ENCODE results near the gene IFT20.
"Not testable (repeated sequence)": the region's sequence is repeated elsewhere in the genome, so short reads cannot be mapped to it uniquely, and the experiment has no call there.

The IFT20 gene

GRCh38 chr17:28363776-28364650 lies 28.7 kb upstream of the IFT20 start:
- DNase-seq = no peak

- DNase-seq = no peak
Observed at GRCh38 chr17:28363186-28363585, 27.9 kb upstream of the IFT20 start.

DNA sequence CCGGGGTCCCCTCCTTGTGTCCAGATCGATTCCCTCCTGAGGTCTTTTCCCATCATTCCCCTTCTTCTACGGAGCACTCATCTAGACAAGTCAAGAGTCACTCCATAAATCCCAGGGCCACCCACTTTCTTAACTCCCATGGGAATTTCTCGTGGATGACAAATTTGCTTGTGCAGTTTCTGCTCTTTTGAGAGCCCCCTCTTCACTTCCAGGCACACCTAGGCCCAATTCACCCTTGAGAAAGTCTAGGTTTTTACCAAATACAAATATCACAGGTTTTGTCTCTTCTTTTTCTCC lies 22.6 kb upstream of the IFT20 start:
- DNase-seq = no peak

DNA sequence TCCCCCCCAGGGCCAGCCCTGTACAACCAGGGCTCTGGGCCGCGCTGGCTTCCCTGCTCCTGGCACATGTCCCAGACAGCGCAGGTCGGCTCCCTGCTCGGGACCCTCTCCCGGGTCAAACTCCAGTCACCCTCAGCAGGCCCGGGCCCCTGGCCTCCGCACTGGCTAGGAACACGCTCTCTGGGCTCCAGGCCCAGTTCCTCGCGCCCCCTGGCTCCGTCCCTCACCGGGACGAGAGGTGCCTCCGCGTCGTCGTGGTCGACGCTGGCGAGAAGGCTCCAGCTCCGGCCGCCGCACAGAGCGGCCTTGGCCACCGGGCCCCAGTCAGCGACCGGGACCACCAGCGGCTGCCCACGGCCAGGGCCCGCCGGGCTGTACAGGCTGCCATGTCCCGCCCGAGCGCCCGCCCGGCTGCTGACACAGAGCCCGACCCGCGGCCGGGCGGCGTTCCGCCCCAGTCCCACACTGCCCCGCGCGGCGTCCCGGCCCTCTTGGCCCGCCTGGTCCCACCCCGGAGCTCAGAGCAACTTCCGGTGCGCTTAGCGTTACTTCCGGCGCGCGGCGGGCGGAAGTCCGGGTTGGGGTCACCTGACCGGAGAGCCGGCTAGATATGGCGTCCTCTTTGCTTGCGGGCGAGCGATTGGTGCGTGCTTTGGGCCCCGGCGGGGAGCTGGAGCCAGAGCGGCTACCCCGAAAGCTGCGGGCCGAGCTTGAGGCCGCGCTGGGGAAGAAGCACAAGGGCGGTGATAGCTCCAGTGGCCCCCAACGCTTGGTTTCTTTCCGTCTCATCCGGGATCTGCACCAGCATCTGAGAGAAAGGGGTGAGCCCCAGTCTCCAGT lies 22.0 kb upstream of the IFT20 start, which contains the start of gene POLDIP2:
Gene POLDIP2 (minus strand): TSS at position 467 of the 840 bp plus-strand sequence. CDS start 79 bp downstream, at position 388.
- DNase-seq = peak; percentile 95

GRCh38 chr17:28350271-28350670 lies 15.0 kb upstream of the IFT20 start:
- DNase-seq = no peak

DNA sequence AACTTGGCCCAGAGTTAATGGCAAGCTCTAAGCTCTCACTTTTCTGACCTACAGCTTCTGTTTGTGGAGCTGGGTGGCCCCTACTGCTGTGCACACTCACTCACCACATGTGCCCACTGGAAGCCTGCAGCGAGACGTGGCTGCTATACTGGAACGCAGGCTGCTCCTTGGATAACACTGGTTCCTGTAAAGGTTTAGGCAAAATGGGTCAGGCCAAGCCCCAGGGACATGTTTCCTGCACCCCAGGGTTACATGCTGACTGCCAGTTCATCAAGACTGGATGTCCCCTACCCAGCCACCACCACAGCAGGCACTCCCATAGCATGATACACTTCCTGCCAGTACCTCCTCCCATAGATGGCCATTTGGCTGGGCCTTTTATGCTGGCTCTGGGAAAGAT lies 13.7 kb upstream of the IFT20 start:
- DNase-seq = no peak

GRCh38 chr17:28347261-28347891 lies 12.1 kb upstream of the IFT20 start:
- no peak for DNase-seq

DNA sequence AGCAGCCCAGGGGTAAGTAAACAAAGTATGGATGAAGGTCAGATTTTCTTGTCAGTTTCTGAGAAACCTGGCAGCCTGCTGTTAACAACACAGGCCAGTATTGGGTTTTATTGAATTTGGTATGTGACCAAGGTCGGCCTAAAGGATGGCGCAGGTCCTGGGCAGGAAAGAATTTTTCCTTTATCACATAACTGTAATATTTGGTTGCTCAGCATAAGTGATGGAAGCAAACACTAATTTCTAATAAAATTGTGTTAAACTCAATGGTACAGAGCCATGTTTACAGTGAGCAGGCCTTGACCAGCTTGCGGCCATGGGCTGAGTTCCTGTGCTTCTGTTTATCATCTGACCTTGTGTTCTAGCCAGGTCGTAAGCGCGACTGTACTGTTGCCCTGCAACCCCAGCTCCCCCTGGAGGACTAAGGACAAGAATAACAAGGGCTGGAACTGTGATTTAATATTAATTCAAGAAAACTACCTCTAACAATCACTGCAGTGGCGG lies 11.5 kb upstream of the IFT20 start:
- no peak for DNase-seq

- DNase-seq = no peak
Observed at GRCh38 chr17:28346199-28346580, 10.9 kb upstream of the IFT20 start.

DNA sequence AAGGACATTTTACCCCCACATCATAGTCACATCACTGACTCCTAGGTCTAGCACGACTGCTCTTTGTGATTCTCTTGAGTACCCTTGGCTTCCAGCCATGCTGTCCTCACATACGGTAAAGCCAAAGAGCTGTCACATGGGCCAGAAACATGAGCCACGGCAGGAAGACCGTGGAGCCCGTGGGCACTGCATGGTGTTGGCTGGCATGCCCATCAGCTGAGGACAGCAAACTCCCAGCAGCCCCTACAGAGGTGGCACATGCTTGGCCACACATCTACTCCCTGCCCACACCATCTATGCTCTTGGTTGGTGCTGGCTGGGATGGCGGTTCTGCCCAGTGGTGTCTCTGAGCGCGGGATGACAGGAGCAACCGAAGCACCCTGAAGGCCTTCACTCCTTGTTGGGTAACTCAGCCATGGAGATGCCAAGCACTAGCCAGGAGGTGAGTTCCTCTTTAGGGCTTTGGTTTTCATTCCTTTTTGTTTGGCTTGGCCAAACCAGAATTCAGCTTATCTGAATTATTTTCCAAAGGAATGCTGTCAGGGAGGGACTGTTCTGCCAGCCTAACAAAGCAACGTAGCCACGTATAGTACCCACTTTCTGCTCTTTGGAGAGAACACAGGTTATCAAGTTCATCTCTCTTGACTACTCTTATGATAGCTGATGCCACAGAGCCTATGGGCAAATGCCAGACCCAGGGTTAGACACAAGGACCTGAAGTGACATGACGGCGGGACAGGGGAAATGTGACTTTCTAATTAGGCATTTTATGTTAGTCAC lies 10.3 kb upstream of the IFT20 start:
- no peak for DNase-seq

GRCh38 chr17:28344435-28344901 lies 9.2 kb upstream of the IFT20 start:
- DNase-seq = no peak

DNA sequence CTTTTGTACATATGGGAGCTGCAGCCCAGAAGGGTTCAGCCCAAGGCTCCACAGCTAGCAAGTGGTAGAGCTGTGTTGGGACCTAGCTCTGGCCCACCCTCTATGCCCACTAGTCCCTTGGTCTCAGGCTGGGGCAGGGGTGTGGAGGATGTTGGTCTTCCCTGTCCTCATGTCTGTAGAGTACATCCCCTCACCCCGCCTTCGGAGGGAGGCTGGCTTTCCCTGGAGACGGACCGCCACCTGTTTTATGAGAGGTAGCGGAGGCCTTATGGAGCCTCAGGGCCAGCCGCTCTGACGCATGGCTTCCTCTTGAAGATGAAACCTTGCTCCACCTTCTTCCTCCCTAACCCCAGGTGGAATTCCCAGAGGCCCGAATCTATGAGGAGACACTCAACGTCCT lies 8.7 kb upstream of the IFT20 start:
- DNase-seq = no peak

- no peak for DNase-seq
Observed at GRCh38 chr17:28343491-28343932, 8.2 kb upstream of the IFT20 start.

GRCh38 chr17:28342313-28342712 lies 7.0 kb upstream of the IFT20 start:
- no peak for DNase-seq

- DNase-seq = no peak
Observed at GRCh38 chr17:28341516-28341915, 6.2 kb upstream of the IFT20 start.

GRCh38 chr17:28340374-28340773 lies 5.1 kb upstream of the IFT20 start:
- no peak for DNase-seq

- DNase-seq = no peak
Observed at GRCh38 chr17:28339431-28339830, 4.2 kb upstream of the IFT20 start.

- not testable (repeated sequence) for DNase-seq
Observed at GRCh38 chr17:28338769-28339212, 3.5 kb upstream of the IFT20 start.

- no peak for DNase-seq
Observed at GRCh38 chr17:28338056-28338768, 2.9 kb upstream of the IFT20 start.

- DNase-seq = no peak
Observed at GRCh38 chr17:28335959-28336871, 943 bp upstream of the IFT20 start.

Measured in CD4-positive, alpha-beta T cell treated with Interleukin-6 for 4 hours (primary cell).